ENCODE measurements around the gene LCN10.

Gene LCN10

DNA sequence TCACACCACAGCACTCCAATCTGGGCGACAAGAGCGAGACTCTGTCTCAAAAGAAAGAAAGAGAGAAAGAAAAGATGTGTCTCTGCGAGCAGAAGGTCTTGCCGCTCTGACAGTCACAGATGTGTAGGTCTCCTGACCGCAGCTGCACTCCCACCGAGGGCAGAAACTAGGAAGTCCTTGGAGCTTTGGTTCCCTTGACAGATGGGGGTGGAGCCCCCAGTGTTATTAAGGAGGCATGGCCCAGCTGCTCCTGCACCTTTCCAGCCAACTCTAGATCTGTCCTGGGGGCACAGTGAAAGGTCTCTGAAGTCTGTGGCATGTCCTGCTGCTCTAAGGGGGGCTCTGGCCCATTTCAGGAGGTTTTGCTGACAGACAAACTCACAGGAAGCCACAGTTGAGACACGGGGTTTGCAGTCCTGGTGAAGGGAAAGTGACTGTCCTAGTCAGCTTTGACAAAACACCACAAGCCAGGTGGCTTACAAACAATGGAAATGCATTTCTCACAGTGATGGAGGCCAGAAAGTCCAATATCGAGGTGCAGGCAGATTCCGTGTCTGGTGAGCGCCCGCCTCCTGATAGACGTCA is 39.4 kb downstream of the LCN10 start:
- TF ChIP-seq, protein P1, sequence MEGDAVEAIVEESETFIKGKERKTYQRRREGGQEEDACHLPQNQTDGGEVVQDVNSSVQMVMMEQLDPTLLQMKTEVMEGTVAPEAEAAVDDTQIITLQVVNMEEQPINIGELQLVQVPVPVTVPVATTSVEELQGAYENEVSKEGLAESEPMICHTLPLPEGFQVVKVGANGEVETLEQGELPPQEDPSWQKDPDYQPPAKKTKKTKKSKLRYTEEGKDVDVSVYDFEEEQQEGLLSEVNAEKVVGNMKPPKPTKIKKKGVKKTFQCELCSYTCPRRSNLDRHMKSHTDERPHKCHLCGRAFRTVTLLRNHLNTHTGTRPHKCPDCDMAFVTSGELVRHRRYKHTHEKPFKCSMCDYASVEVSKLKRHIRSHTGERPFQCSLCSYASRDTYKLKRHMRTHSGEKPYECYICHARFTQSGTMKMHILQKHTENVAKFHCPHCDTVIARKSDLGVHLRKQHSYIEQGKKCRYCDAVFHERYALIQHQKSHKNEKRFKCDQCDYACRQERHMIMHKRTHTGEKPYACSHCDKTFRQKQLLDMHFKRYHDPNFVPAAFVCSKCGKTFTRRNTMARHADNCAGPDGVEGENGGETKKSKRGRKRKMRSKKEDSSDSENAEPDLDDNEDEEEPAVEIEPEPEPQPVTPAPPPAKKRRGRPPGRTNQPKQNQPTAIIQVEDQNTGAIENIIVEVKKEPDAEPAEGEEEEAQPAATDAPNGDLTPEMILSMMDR (IDR thresholded peaks at IDR 0.05): no peak
- no peak for DNase-seq
- no peaks in the 10 kb centered on the region for H3K9me3 ChIP-seq
- H3K4me1 ChIP-seq: no peaks in the 10 kb centered on the region
- no peaks in the 10 kb centered on the region for H3K36me3 ChIP-seq
- intact Hi-C loops (cut with DNase I; ENCODE audit: low total_unique reads): no loop called here
- no peak overlapping the region for H3K4me3 ChIP-seq
- peaks cover 0 to 33% of the 10 kb centered on the region in 2 donors for H3K27me3 ChIP-seq
- H3K27ac ChIP-seq: no peak overlapping the region

DNA sequence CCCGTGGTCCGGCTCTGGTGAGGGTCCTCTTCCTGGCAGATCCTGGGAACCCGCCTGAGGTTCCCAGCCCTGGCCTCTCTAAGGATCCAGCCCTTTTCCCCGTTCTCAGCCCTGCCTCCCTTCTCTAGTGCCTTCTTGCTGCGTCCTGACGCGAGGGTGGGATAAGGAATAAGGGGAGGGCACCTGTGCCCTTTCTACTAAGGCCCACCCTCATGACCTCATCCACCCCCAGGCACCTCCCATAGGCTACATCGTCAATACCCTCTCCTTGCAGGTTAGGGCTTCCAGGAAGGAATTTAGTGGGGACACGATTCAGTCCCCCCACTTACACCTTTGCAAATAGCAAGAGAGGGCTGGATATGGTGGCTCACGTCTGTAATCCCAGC is 41.1 kb downstream of the LCN10 start:
- H3K4me1 ChIP-seq: no peaks in the 10 kb centered on the region
- intact Hi-C loops (cut with DNase I; ENCODE audit: low total_unique reads): no loop called here

DNA sequence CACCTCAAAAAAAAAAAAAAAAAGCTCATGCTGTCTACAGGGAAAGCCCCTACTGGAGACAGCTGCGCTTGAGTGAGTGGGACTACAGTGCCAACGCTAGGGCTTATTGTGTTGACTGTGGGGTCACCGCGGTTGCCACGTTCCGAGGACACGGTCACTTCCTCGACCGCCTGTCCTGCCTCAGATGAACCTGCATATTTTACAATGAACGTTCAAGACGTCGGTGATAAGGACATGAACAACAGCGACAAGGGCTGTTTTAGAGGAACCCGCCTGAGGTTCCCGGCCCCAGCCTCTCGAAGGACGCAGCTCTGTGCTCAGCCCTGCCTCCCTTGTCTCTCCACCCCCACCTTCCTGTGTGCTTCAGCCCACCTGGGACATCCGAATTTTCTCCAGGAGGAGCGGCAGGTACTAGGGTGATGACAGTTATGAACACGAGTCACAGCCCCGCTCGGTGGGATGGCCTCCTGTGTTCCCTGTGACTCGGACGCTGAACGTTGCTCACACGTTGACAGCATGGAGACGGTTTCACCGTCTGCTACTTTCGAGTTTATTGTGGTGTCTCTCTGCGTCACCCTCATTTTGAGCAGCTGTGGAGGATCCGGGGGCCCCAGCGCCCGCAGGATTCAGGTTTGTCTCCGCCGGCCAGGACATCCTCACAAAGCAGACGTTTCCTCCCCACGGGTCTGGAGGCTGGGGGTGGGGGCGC is 41.6 kb downstream of the LCN10 start:
- Histone ChIP-seq H3K9me3 (no peaks in the 10 kb centered on the region), H3K27me3 (peaks cover 0 to 44% of the 10 kb centered on the region in 2 donors), H3K27ac (no peak overlapping the region), H3K4me1 (peaks cover 0 to 4% (median 0%) of the 10 kb centered on the region in 4 donors), H3K36me3 (no peaks in the 10 kb centered on the region), H3K4me3 (no peak overlapping the region)
- TF ChIP-seq, protein P1 (IDR thresholded peaks at IDR 0.05): no peak
- no peak for DNase-seq
- intact Hi-C loops (cut with DNase I; ENCODE audit: low total_unique reads): no loop called here

More for the DNA sequence above, 41.1 kb downstream of the LCN10 start:
- H3K36me3 ChIP-seq: no peaks in the 10 kb centered on the region
- TF ChIP-seq, protein P1 (IDR thresholded peaks at IDR 0.05): no peak
- H3K27ac ChIP-seq: no peak overlapping the region
- no peaks in the 10 kb centered on the region for H3K9me3 ChIP-seq
- H3K27me3 ChIP-seq: peaks cover 0 to 39% of the 10 kb centered on the region in 2 donors
- H3K4me3 ChIP-seq: no peak overlapping the region
- no peak for DNase-seq

DNA sequence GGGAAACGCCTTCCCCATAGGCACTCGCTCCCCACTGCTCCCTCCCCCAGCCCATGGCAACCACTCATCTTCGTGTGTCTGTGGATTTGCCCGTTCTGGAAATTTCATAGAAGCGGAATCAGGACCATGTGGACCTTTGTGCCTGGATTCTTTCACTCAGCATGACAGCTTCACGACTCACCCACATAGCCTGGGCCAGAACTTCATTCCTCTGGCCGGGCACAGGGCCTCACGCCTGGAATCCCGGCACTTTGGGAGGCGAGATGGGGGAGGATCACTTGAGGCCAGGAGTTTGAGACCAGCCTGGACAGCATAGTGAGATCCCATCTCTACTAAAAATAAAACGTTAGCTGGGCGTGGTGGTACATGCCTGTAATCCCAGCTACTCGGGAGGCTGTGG is 42.4 kb downstream of the LCN10 start:
- no peak for DNase-seq
- intact Hi-C loops (cut with DNase I; ENCODE audit: low total_unique reads): no loop called here
- H3K27me3 ChIP-seq: peaks cover 0 to 52% of the 10 kb centered on the region in 2 donors
- no peaks in the 10 kb centered on the region for H3K36me3 ChIP-seq
- H3K4me3 ChIP-seq: no peak overlapping the region
- TF ChIP-seq, protein P1 (IDR thresholded peaks at IDR 0.05): no peak
- no peak overlapping the region for H3K27ac ChIP-seq
- H3K4me1 ChIP-seq: peaks cover 0 to 7% (median 0%) of the 10 kb centered on the region in 4 donors
- no peaks in the 10 kb centered on the region for H3K9me3 ChIP-seq

DNA sequence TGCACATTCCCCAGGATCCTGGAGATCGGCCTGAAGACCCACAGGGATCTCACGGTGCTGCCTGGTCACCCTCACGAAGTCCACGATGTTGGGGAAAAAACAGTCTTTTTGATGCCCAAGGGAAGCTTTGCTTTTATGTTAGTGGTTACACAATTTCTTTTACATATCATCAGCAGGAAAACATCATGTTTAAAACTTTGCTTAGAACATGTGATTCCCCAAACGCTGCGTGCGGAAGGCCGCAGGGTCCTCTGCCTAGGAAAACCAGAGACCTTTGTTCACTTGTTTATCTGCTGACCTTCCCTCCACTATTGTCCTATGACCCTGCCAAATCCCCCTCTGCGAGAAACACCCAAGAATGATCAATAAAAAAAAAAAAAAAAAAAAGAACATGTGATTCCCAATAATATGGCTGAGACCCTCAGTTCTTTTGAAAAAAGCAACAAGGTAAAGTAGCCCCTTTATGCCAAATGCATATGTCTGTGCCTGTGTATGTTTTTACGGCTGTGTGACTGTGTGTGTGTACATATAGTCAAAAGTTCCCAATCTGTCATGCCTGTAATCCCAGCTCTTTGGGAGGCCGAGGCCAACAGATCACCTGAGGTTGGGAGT is 44.0 kb downstream of the LCN10 start:
- Histone ChIP-seq H3K27ac (no peak overlapping the region), H3K27me3 (peaks cover 0 to 64% of the 10 kb centered on the region in 2 donors), H3K4me1 (peaks cover 0 to 13% (median 0%) of the 10 kb centered on the region in 4 donors), H3K9me3 (no peaks in the 10 kb centered on the region), H3K36me3 (no peaks in the 10 kb centered on the region), H3K4me3 (no peak overlapping the region)
- no peak for DNase-seq
- TF ChIP-seq, protein P1 (IDR thresholded peaks at IDR 0.05): no peak
- intact Hi-C loops (cut with DNase I; ENCODE audit: low total_unique reads): no loop called here

Data from tibial artery (tissue), 4 donors.